Adrenal gland (tissue), 12 donors: Measurements from ENCODE around the gene FADS3. TPM values are rescaled to one million over a fixed set of nuclear protein-coding genes. Genes with fewer than 3 reads are reported as not detected.
A peak's percentile ranks its signal among the peaks of the same experiment; 100 is the strongest.

ENCODE experiments used
- DNase-seq, 7 donors: peaks; one replicate each; pipeline ENCODE4 v3.0.0-alpha.2; 2019 to 2020
- H3K27ac ChIP-seq, 5 donors: fragments of 200-600 bp; sonication (generic) in 4 of 5; 1 replicate in 3 of 5; 2 replicates in 2 of 5; pipeline versions ENCODE4 v1.5.1 to v1.8.0; 2016 to 2020; ENCODE audit warnings: mild to moderate bottlenecking in 1 of 5
- H3K27me3 ChIP-seq: fragments of 200-600 bp; 2 replicates; pipeline ENCODE4 v1.8.0; 2021
- H3K36me3 ChIP-seq, 2 donors: fragments of 200-600 bp; replicated peaks in 1 of 2; 1 replicate in 1 of 2; 2 replicates in 1 of 2; pipeline versions ENCODE4 v1.5.1 to v1.8.0; 2018 to 2022
- H3K4me1 ChIP-seq, 2 donors: fragments of 200-600 bp; replicated peaks in 1 of 2; 1 replicate in 1 of 2; 2 replicates in 1 of 2; pipeline versions ENCODE4 v1.5.1 to v1.8.0; 2018 to 2021
- H3K4me3 ChIP-seq, 4 donors: fragments of 200-600 bp; sonication (generic) in 3 of 4; one replicate each; pipeline ENCODE4 v1.5.1; 2016 to 2018
- H3K9me3 ChIP-seq, 3 donors: fragments of 200-600 bp; sonication (generic) in 1 of 3; replicated peaks in 1 of 3; 1 replicate in 2 of 3; 2 replicates in 1 of 3; pipeline versions ENCODE4 v1.5.1 to v1.8.0; 2016 to 2021
- CTCF ChIP-seq, 6 experiments: fragments of 450-650 bp in 4 of 6; fragments of 200-600 bp in 2 of 6; sonication (generic) in 1 of 6; IDR thresholded peaks; 1 replicate in 5 of 6; 2 replicates in 1 of 6; pipeline versions ENCODE4 v1.5.1 to v1.8.0; 2016 to 2021; ENCODE audit warnings: antibody characterized with exemption in 6 of 6, mild to moderate bottlenecking in 2 of 6, moderate library complexity in 1 of 6
- POLR2A ChIP-seq, 2 donors: fragments of 450-650 bp; IDR thresholded peaks; one replicate each; pipeline ENCODE4 v1.6.1; 2017; ENCODE audit warnings: antibody characterized with exemption in 2 of 2, mild to moderate bottlenecking in 2 of 2, moderate library complexity in 1 of 2
- WGBS, 4 donors: extraction: QIAGEN DNeasy Blood & Tissue Kit in 2 of 4; methylation state at CpG; one replicate each; pipeline versions ENCODE4 v1.1.5 to v1.1.7; 2013 to 2017; 5-methylcytosine and 5-hydroxymethylcytosine counted together
- intact Hi-C, 2 donors: fragments of 100-400 bp; cut with DNase I; formaldehyde crosslinking; loops; one replicate each; pipeline versions ENCODE4 v1.14.1 to v1.15.0; 2022 to 2023
- microRNA-seq, 3 donors: library from miRNA; unstranded; fragments of <30 nt; microRNA quantifications; one replicate each; pipeline ENCODE4, GENCODE V29; 2017 to 2020
- polyA plus RNA-seq, 3 donors: library from polyadenylated mRNA; stranded (reverse); fragments of 200-250 nt in 2 of 3; fragments of 350-450 nt in 1 of 3; fragmentation: Illumina TruSeq in 1 of 3; extraction: RNeasy Lipid Tissue Mini Kit (QIAGEN cat#74804) in 1 of 3; gene quantifications; one replicate each; pipeline ENCODE4 v1.2.3, GENCODE V29; 2013 to 2014
- small RNA-seq, 2 donors: library from RNA; depleted of rRNA; stranded (forward); fragments of <200 nt; gene quantifications; one replicate each; pipeline ENCODE3, GENCODE V24; 2016
- total RNA-seq, 9 donors: library from RNA; depleted of rRNA in 4 of 9; stranded (reverse); fragments of >200 nt in 4 of 9; fragments of 120-200 nt in 1 of 9; fragmentation: NEBNext Ultra II Directional in 1 of 9; extraction: Animal tissue kit (Norgen Biotek cat#: 25700) in 1 of 9; gene quantifications; one replicate each; pipeline versions ENCODE4 v1.1.0 to v1.2.4, GENCODE V29; 2013 to 2023
- donor health status: healthy with polysubstance abuse.
- donor health status: Bipolar disorder and iron deficiency.
- donor health status: DM: yes; HTN: yes; CAD: no.
- donor health status: DM: no; HTN: no; CAD: no.
- donor health status: DM: no; HTN: no; CAD: no.
- donor health status: DM: yes; HTN: yes; CAD: no.

The FADS3 gene
- total and polyA plus RNA-seq, 12 donors = 22.2 to 175 (median 105) TPM

GRCh38 chr11:61828379-61828628 is 63.0 kb downstream of the FADS3 start:
- peak overlapping the region; percentile 68 to 98 (median 92) for H3K27ac ChIP-seq
- H3K27me3 ChIP-seq = no peaks in the 10 kb centered on the region
- TF ChIP-seq CTCF (IDR thresholded peaks at IDR 0.05) (no peak), POLR2A (IDR thresholded peaks at IDR 0.05) (no peak)
- intact Hi-C loops = no loop called here
- H3K4me3 ChIP-seq = peak overlapping the region; percentile 53 to 81 (median 76)
- DNase-seq = no peak
- WGBS, 4 donors = 0 to 7% (median 0%) methylated on average over 6 to 16 of the region's 16 CpGs
- H3K4me1 ChIP-seq = peaks cover 27 to 49% of the 10 kb centered on the region in 2 donors
- no peaks in the 10 kb centered on the region for H3K36me3 ChIP-seq
- no peaks in the 10 kb centered on the region for H3K9me3 ChIP-seq

- peak; percentile 97 to 99 (median 98) for DNase-seq
- 0 to 1% (median 0%) methylated on average over 17 to 83 of the region's 83 CpGs for WGBS, 4 donors
- no peaks in the 10 kb centered on the region for H3K36me3 ChIP-seq
- peak within 1 kb of the TSS; percentile 53 to 81 (median 76) for H3K4me3 ChIP-seq
- H3K9me3 ChIP-seq = no peaks in the 10 kb centered on the region
- peak within 1 kb of the TSS; percentile 87 to 98 (median 92) for H3K27ac ChIP-seq
- H3K27me3 ChIP-seq = no peaks in the 10 kb centered on the region
- H3K4me1 ChIP-seq = peaks cover 27 to 44% of the 10 kb centered on the region in 2 donors
- TF ChIP-seq POLR2A (IDR thresholded peaks at IDR 0.05) (peak; percentile 92 to 93), CTCF (IDR thresholded peaks at IDR 0.05) (peak in 2 of 6 experiments; percentile 29 to 49)
- intact Hi-C loops = no loop called here
Observed at GRCh38 chr11:61827571-61828378, 63.6 kb downstream of the FADS3 start, which contains the start of gene FADS2. Gene FADS2 (plus strand): TSS chr11:61828300. CDS start chr11:61828391, 91 bp downstream.

- peak overlapping the region in 3 of 4 donors; percentile 23 to 81 (median 53) for H3K4me3 ChIP-seq
- H3K4me1 ChIP-seq = peaks cover 27 to 37% of the 10 kb centered on the region in 2 donors
- H3K9me3 ChIP-seq = no peaks in the 10 kb centered on the region
- no peak for TF ChIP-seq POLR2A (IDR thresholded peaks at IDR 0.05)
- TF ChIP-seq CTCF (IDR thresholded peaks at IDR 0.05) = no peak
- H3K27me3 ChIP-seq = no peaks in the 10 kb centered on the region
- 15 to 31% (median 20%) methylated on average over 14 to 23 of the region's 23 CpGs for WGBS, 4 donors
- DNase-seq = no peak
- peak overlapping the region; percentile 87 to 98 (median 92) for H3K27ac ChIP-seq
- intact Hi-C loops = no loop called here
- H3K36me3 ChIP-seq = no peaks in the 10 kb centered on the region
Observed at GRCh38 chr11:61826930-61827570, 64.3 kb downstream of the FADS3 start.

Small RNA genes lying within 50 kb of the gene (microRNA-seq; reads per million reads assigned to microRNA genes)
- 0.89 to 9.7 (median 6.5) reads per million in 3 donors for gene MIR6746

Small RNA genes lying within 50 kb of the gene (small RNA-seq; reads per million reads assigned to genes)
- gene MIR6746 (0.08 to 0.12 reads per million in 2 donors), gene RNU6-1243P (0 reads per million in 2 donors)

Other genes starting within 250 kb of the FADS3 start
- gene DAGLA, start 211.2 kb downstream of the FADS3 start, total RNA-seq = 1 to 10 TPM in 8 of 9 donors, under 1 TPM in 1; 0.44 to 4.2 (median 2.5) TPM
- 1 to 10 TPM in 2 of 3 donors, under 1 TPM in 1; 0.81 to 2.7 (median 1.5) TPM for gene DAGLA, start 211.2 kb downstream of the FADS3 start, polyA plus RNA-seq
- 1 to 10 TPM in 4 of 9 donors, under 1 TPM in 5; 0.13 to 2.6 (median 0.69) TPM for gene MYRF, start 138.9 kb downstream of the FADS3 start, total RNA-seq
- gene MYRF, start 138.9 kb downstream of the FADS3 start, polyA plus RNA-seq = 1 to 10 TPM in 2 of 3 donors, under 1 TPM in 1; 0.61 to 1.4 (median 1.1) TPM
- gene TMEM258, start 98.9 kb downstream of the FADS3 start, total RNA-seq = 100 to 1,000 TPM in 5 of 9 donors, 10 to 100 TPM in 4; 22.8 to 162 (median 141) TPM
- gene TMEM258, start 98.9 kb downstream of the FADS3 start, polyA plus RNA-seq = 100 to 1,000 TPM in 2 of 3 donors, 10 to 100 TPM in 1; 91.5 to 215 (median 137) TPM
- gene FEN1, start 98.6 kb downstream of the FADS3 start, total RNA-seq = 10 to 100 TPM in 5 of 9 donors, 1 to 10 TPM in 4; 8.4 to 27.9 (median 10.7) TPM
- 10 to 100 TPM in 1 of 3 donors, 1 to 10 TPM in 2; 3.9 to 32.0 (median 4.5) TPM for gene FEN1, start 98.6 kb downstream of the FADS3 start, polyA plus RNA-seq
- gene FADS1, start 74.5 kb downstream of the FADS3 start, total RNA-seq = 100 to 1,000 TPM in 6 of 9 donors, 10 to 100 TPM in 3; 60.3 to 361 (median 103) TPM
- gene FADS1, start 74.5 kb downstream of the FADS3 start, polyA plus RNA-seq = 100 to 1,000 TPM in 1 of 3 donors, 10 to 100 TPM in 2; 28.3 to 410 (median 32.1) TPM
- gene FADS2, start 63.2 kb downstream of the FADS3 start, total RNA-seq = 1,000 to 10,000 TPM in 2 of 9 donors, 100 to 1,000 TPM in 7; 302 to 1,301 (median 495) TPM
- 1,000 to 10,000 TPM in 1 of 3 donors, 100 to 1,000 TPM in 2; 134 to 1,327 (median 153) TPM for gene FADS2, start 63.2 kb downstream of the FADS3 start, polyA plus RNA-seq
- gene RAB3IL1, start 26.0 kb upstream of the FADS3 start, total RNA-seq = 10 to 100 TPM in 8 of 9 donors, 1 to 10 TPM in 1; 2.4 to 23.7 (median 19.4) TPM
- gene RAB3IL1, start 26.0 kb upstream of the FADS3 start, polyA plus RNA-seq = 10 to 100 TPM in 2 of 3 donors, 1 to 10 TPM in 1; 2.7 to 17.4 (median 15.5) TPM
- gene BEST1, start 58.8 kb upstream of the FADS3 start, total RNA-seq = 1 to 10 TPM in 8 of 9 donors, under 1 TPM in 1; 0.44 to 5.2 (median 3.7) TPM
- gene BEST1, start 58.8 kb upstream of the FADS3 start, polyA plus RNA-seq = 1 to 10 TPM; 1.4 to 6.8 (median 4.8) TPM
- gene FTH1, start 76.1 kb upstream of the FADS3 start, total RNA-seq = 1,000 to 10,000 TPM in 8 of 9 donors, 100 to 1,000 TPM in 1; 530 to 5,565 (median 3,591) TPM
- gene FTH1, start 76.1 kb upstream of the FADS3 start, polyA plus RNA-seq = 1,000 to 10,000 TPM; 2,586 to 4,544 (median 2,902) TPM
- 10 to 100 TPM in 8 of 9 donors, 1 to 10 TPM in 1; 7.3 to 23.2 (median 15.4) TPM for gene INCENP, start 232.5 kb upstream of the FADS3 start, total RNA-seq
- gene INCENP, start 232.5 kb upstream of the FADS3 start, polyA plus RNA-seq = 1 to 10 TPM; 1.4 to 6.8 (median 4.5) TPM